ENCODE data around the gene SERPING1.
A peak's percentile ranks its signal among the peaks of the same experiment; 100 is the strongest.

Gene SERPING1

GRCh38 chr11:57652662-57653061, 55.2 kb downstream of the SERPING1 start:
- Histone ChIP-seq H3K79me2 (ENCODE audit: control insufficient read depth, insufficient read depth, low read length, unreplicated experiment) (no peaks in the 10 kb centered on the region), H3K27me3 (ENCODE audit: insufficient read depth, low read length) (no peaks in the 10 kb centered on the region), H3K4me3 (ENCODE audit: low read depth, low read length) (peak overlapping the region; percentile 68), H3K36me3 (ENCODE audit: insufficient read depth, low read length) (no peaks in the 10 kb centered on the region), H3K4me1 (ENCODE audit: control insufficient read depth, insufficient read depth, low read length, unreplicated experiment) (peaks cover 31% of the 10 kb centered on the region), H3K27ac (ENCODE audit: low read depth, low read length) (peak overlapping the region; percentile 39; the same call in 1 of the 2 replicates), H2AFZ (ENCODE audit: low read length, unreplicated experiment) (peak overlapping the region; percentile 97)

GRCh38 chr11:57653163-57653562, 55.7 kb downstream of the SERPING1 start:
- peak overlapping the region; percentile 39; the same call in 1 of the 2 replicates for H3K27ac ChIP-seq (ENCODE audit: low read depth, low read length)
- H3K79me2 ChIP-seq (ENCODE audit: control insufficient read depth, insufficient read depth, low read length, unreplicated experiment) = peaks cover 4% of the 10 kb centered on the region
- H3K4me3 ChIP-seq (ENCODE audit: low read depth, low read length) = peak overlapping the region; percentile 68
- no peaks in the 10 kb centered on the region for H3K27me3 ChIP-seq (ENCODE audit: insufficient read depth, low read length)
- peak overlapping the region; percentile 97 for H2AFZ ChIP-seq (ENCODE audit: low read length, unreplicated experiment)
- no peaks in the 10 kb centered on the region for H3K36me3 ChIP-seq (ENCODE audit: insufficient read depth, low read length)
- peaks cover 26% of the 10 kb centered on the region for H3K4me1 ChIP-seq (ENCODE audit: control insufficient read depth, insufficient read depth, low read length, unreplicated experiment)

- Histone ChIP-seq H3K36me3 (ENCODE audit: insufficient read depth, low read length) (peaks cover 16% of the 10 kb centered on the region; the same call in 1 of the 2 replicates), H3K4me1 (ENCODE audit: control insufficient read depth, insufficient read depth, low read length, unreplicated experiment) (peaks cover 11% of the 10 kb centered on the region), H3K27me3 (ENCODE audit: insufficient read depth, low read length) (no peaks in the 10 kb centered on the region), H3K27ac (ENCODE audit: low read depth, low read length) (peak overlapping the region; percentile 48; the same call in 1 of the 2 replicates), H2AFZ (ENCODE audit: low read length, unreplicated experiment) (no peak overlapping the region), H3K4me3 (ENCODE audit: low read depth, low read length) (peak overlapping the region; percentile 88), H3K79me2 (ENCODE audit: control insufficient read depth, insufficient read depth, low read length, unreplicated experiment) (peaks cover 22% of the 10 kb centered on the region)
Observed at GRCh38 chr11:57656885-57657193, 59.4 kb downstream of the SERPING1 start.

- peaks cover 11% of the 10 kb centered on the region for H3K4me1 ChIP-seq (ENCODE audit: control insufficient read depth, insufficient read depth, low read length, unreplicated experiment)
- H3K4me3 ChIP-seq (ENCODE audit: low read depth, low read length) = peak within 1 kb of the TSS; percentile 88
- peak within 1 kb of the TSS; percentile 48; the same call in 1 of the 2 replicates for H3K27ac ChIP-seq (ENCODE audit: low read depth, low read length)
- peaks cover 22% of the 10 kb centered on the region for H3K79me2 ChIP-seq (ENCODE audit: control insufficient read depth, insufficient read depth, low read length, unreplicated experiment)
- peaks cover 16% of the 10 kb centered on the region; the same call in 1 of the 2 replicates for H3K36me3 ChIP-seq (ENCODE audit: insufficient read depth, low read length)
- H2AFZ ChIP-seq (ENCODE audit: low read length, unreplicated experiment) = peak within 1 kb of the TSS; percentile 82
- no peaks in the 10 kb centered on the region for H3K27me3 ChIP-seq (ENCODE audit: insufficient read depth, low read length)
Observed at GRCh38 chr11:57657194-57658022, 59.9 kb downstream of the SERPING1 start, which contains the start of gene CLP1. TSS of gene CLP1 (plus strand) at chr11:57657762. CDS start at chr11:57659477, 1,715 bp downstream.

GRCh38 chr11:57658023-57658361, 60.5 kb downstream of the SERPING1 start:
- Histone ChIP-seq H3K79me2 (ENCODE audit: control insufficient read depth, insufficient read depth, low read length, unreplicated experiment) (peaks cover 22% of the 10 kb centered on the region), H3K27ac (ENCODE audit: low read depth, low read length) (peak overlapping the region; percentile 14; the same call in 1 of the 2 replicates), H3K4me1 (ENCODE audit: control insufficient read depth, insufficient read depth, low read length, unreplicated experiment) (peaks cover 7% of the 10 kb centered on the region), H2AFZ (ENCODE audit: low read length, unreplicated experiment) (peak overlapping the region; percentile 82), H3K27me3 (ENCODE audit: insufficient read depth, low read length) (no peaks in the 10 kb centered on the region), H3K36me3 (ENCODE audit: insufficient read depth, low read length) (peaks cover 16% of the 10 kb centered on the region; the same call in 1 of the 2 replicates), H3K4me3 (ENCODE audit: low read depth, low read length) (peak overlapping the region; percentile 88)

- Histone ChIP-seq H3K27ac (ENCODE audit: low read depth, low read length) (no peak overlapping the region), H3K4me3 (ENCODE audit: low read depth, low read length) (no peak overlapping the region), H3K79me2 (ENCODE audit: control insufficient read depth, insufficient read depth, low read length, unreplicated experiment) (peaks cover 22% of the 10 kb centered on the region), H3K4me1 (ENCODE audit: control insufficient read depth, insufficient read depth, low read length, unreplicated experiment) (peaks cover 4% of the 10 kb centered on the region), H3K27me3 (ENCODE audit: insufficient read depth, low read length) (no peaks in the 10 kb centered on the region), H3K36me3 (ENCODE audit: insufficient read depth, low read length) (peaks cover 16% of the 10 kb centered on the region; the same call in 1 of the 2 replicates), H2AFZ (ENCODE audit: low read length, unreplicated experiment) (no peak overlapping the region)
Observed at GRCh38 chr11:57659669-57660068, 62.2 kb downstream of the SERPING1 start.

- H3K79me2 ChIP-seq (ENCODE audit: control insufficient read depth, insufficient read depth, low read length, unreplicated experiment) = peaks cover 21% of the 10 kb centered on the region
- H3K36me3 ChIP-seq (ENCODE audit: insufficient read depth, low read length) = peaks cover 16% of the 10 kb centered on the region; the same call in 1 of the 2 replicates
- H2AFZ ChIP-seq (ENCODE audit: low read length, unreplicated experiment) = no peak overlapping the region
- H3K27me3 ChIP-seq (ENCODE audit: insufficient read depth, low read length) = no peaks in the 10 kb centered on the region
- H3K27ac ChIP-seq (ENCODE audit: low read depth, low read length) = no peak overlapping the region
- H3K4me3 ChIP-seq (ENCODE audit: low read depth, low read length) = no peak overlapping the region
- H3K4me1 ChIP-seq (ENCODE audit: control insufficient read depth, insufficient read depth, low read length, unreplicated experiment) = peaks cover 5% of the 10 kb centered on the region
Observed at GRCh38 chr11:57662893-57663292, 65.4 kb downstream of the SERPING1 start.

- Histone ChIP-seq H3K4me1 (ENCODE audit: control insufficient read depth, insufficient read depth, low read length, unreplicated experiment) (peaks cover 5% of the 10 kb centered on the region), H2AFZ (ENCODE audit: low read length, unreplicated experiment) (no peak overlapping the region), H3K27ac (ENCODE audit: low read depth, low read length) (no peak overlapping the region), H3K4me3 (ENCODE audit: low read depth, low read length) (no peak overlapping the region), H3K36me3 (ENCODE audit: insufficient read depth, low read length) (peaks cover 16% of the 10 kb centered on the region; the same call in 1 of the 2 replicates), H3K27me3 (ENCODE audit: insufficient read depth, low read length) (no peaks in the 10 kb centered on the region), H3K79me2 (ENCODE audit: control insufficient read depth, insufficient read depth, low read length, unreplicated experiment) (peaks cover 21% of the 10 kb centered on the region)
Observed at GRCh38 chr11:57663975-57664374, 66.5 kb downstream of the SERPING1 start.

Data from ACC112 (cell line).